ENCODE measurements around the gene INS.

- TF ChIP-seq, protein P1, sequence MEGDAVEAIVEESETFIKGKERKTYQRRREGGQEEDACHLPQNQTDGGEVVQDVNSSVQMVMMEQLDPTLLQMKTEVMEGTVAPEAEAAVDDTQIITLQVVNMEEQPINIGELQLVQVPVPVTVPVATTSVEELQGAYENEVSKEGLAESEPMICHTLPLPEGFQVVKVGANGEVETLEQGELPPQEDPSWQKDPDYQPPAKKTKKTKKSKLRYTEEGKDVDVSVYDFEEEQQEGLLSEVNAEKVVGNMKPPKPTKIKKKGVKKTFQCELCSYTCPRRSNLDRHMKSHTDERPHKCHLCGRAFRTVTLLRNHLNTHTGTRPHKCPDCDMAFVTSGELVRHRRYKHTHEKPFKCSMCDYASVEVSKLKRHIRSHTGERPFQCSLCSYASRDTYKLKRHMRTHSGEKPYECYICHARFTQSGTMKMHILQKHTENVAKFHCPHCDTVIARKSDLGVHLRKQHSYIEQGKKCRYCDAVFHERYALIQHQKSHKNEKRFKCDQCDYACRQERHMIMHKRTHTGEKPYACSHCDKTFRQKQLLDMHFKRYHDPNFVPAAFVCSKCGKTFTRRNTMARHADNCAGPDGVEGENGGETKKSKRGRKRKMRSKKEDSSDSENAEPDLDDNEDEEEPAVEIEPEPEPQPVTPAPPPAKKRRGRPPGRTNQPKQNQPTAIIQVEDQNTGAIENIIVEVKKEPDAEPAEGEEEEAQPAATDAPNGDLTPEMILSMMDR (IDR thresholded peaks at IDR 0.05; ENCODE audit: low read depth, low read length, poor library complexity, severe bottlenecking) = no peak
- TF ChIP-seq EZH2phosphoT487 (IDR thresholded peaks at IDR 0.05; ENCODE audit: borderline replicate concordance, low read length) = no peak
Measured at GRCh38 chr11:2149460-2149859, 11.5 kb downstream of the INS start.
